Gastroesophageal sphincter (tissue), 4 donors: ENCODE results near the gene NR2C2. TPM values are rescaled to one million over a fixed set of nuclear protein-coding genes. Genes with fewer than 3 reads are reported as not detected.
A peak's percentile ranks its signal among the peaks of the same experiment; 100 is the strongest.

Source experiments
- ATAC-seq: fragments of 150-250 bp; one replicate; pipeline ENCODE4 v1.9.1; 2016; ENCODE audit warnings: mild to moderate bottlenecking, moderate library complexity
- H3K27ac ChIP-seq, 4 donors: fragments of 200-600 bp; sonication (generic) in 3 of 4; 1 replicate in 3 of 4; 2 replicates in 1 of 4; pipeline ENCODE4 v1.5.1; 2016 to 2019
- H3K27me3 ChIP-seq: fragments of 200-600 bp; sonication (generic); one replicate; pipeline ENCODE4 v1.5.1; 2019
- H3K36me3 ChIP-seq, 2 donors: fragments of 200-600 bp; sonication (generic); one replicate each; pipeline ENCODE4 v1.5.1; 2019; ENCODE audit warnings: control low read depth in 1 of 2
- H3K4me1 ChIP-seq, 3 donors: fragments of 200-600 bp; sonication (generic); 1 replicate in 2 of 3; 2 replicates in 1 of 3; pipeline ENCODE4 v1.5.1; 2016 to 2019; ENCODE audit warnings: control low read depth in 2 of 3
- H3K4me3 ChIP-seq, 2 donors: fragments of 200-600 bp; sonication (generic); one replicate each; pipeline ENCODE4 v1.5.1; 2019; ENCODE audit warnings: mild to moderate bottlenecking in 1 of 2, moderate library complexity in 1 of 2
- H3K9me3 ChIP-seq, 3 donors: fragments of 200-600 bp; sonication (generic); one replicate each; pipeline ENCODE4 v1.5.1; 2017 to 2019; ENCODE audit warnings: control low read depth in 2 of 3
- CTCF ChIP-seq, 4 experiments: fragments of 200-600 bp in 2 of 4; fragments of 450-650 bp in 2 of 4; sonication (generic) in 1 of 4; IDR thresholded peaks; one replicate each; pipeline ENCODE4 v1.5.1; 2017 to 2019; ENCODE audit warnings: antibody characterized with exemption in 4 of 4, mild to moderate bottlenecking in 2 of 4, moderate library complexity in 2 of 4
- EP300 ChIP-seq: sonication (generic); formaldehyde crosslinking; IDR thresholded peaks from one replicate; pipeline ENCODE4 v1.6.1; 2017; ENCODE audit warnings: antibody characterized with exemption, mild to moderate bottlenecking
- POLR2A ChIP-seq, 2 donors: fragments of 450-650 bp; IDR thresholded peaks; one replicate each; pipeline ENCODE4 v1.6.1; 2017; ENCODE audit warnings: antibody characterized with exemption in 2 of 2, mild to moderate bottlenecking in 2 of 2, moderate library complexity in 1 of 2
- POLR2AphosphoS5 ChIP-seq: sonication (generic); formaldehyde crosslinking; IDR thresholded peaks from one replicate; pipeline ENCODE4 v1.6.1; 2017; ENCODE audit warnings: antibody characterized with exemption
- WGBS, 2 donors: methylation state at CpG; one replicate each; pipeline ENCODE4 v1.1.5; 2018; ENCODE audit warnings: low coverage in 1 of 2; 5-methylcytosine and 5-hydroxymethylcytosine counted together
- total RNA-seq, 4 donors: library from RNA; depleted of rRNA; stranded (reverse); fragments of >200 nt; gene quantifications; one replicate each; pipeline ENCODE4 v1.1.0, GENCODE V29; 2016

NR2C2 gene
- total RNA-seq, 4 donors from 2014 or later, result 35.8 to 56.2 (median 40.7) TPM

GRCh38 chr3:15053541-15053940, 106.2 kb downstream of the NR2C2 start:
- H3K36me3 ChIP-seq, result peaks cover 0 to 75% of the 10 kb centered on the region in 2 donors
- H3K27me3 ChIP-seq, result no peaks in the 10 kb centered on the region
- no peak for ATAC-seq
- H3K4me1 ChIP-seq, result no peaks in the 10 kb centered on the region
- H3K4me3 ChIP-seq, result no peak overlapping the region
- 92 to 93% methylated on average over 2 to 4 of the region's 4 CpGs for WGBS, 2 donors
- TF ChIP-seq EP300 (no peak), POLR2AphosphoS5 (no peak), POLR2A (IDR thresholded peaks at IDR 0.05) (no peak), CTCF (IDR thresholded peaks at IDR 0.05) (no peak)
- H3K27ac ChIP-seq, result no peak overlapping the region
- H3K9me3 ChIP-seq, result no peaks in the 10 kb centered on the region

GRCh38 chr3:15055019-15055557, 107.7 kb downstream of the NR2C2 start:
- TF ChIP-seq CTCF (IDR thresholded peaks at IDR 0.05), result no peak
- no peak for TF ChIP-seq POLR2AphosphoS5
- TF ChIP-seq POLR2A (IDR thresholded peaks at IDR 0.05), result no peak
- TF ChIP-seq EP300, result no peak
- no peaks in the 10 kb centered on the region for H3K27me3 ChIP-seq
- H3K4me1 ChIP-seq, result no peaks in the 10 kb centered on the region
- H3K27ac ChIP-seq, result no peak overlapping the region
- H3K4me3 ChIP-seq, result no peak overlapping the region
- H3K9me3 ChIP-seq, result no peaks in the 10 kb centered on the region
- H3K36me3 ChIP-seq, result peaks cover 0 to 71% of the 10 kb centered on the region in 2 donors
- ATAC-seq, result no peak
- 89 to 91% methylated on average over 8 of the region's 8 CpGs for WGBS, 2 donors

GRCh38 chr3:15056676-15057404, 109.5 kb downstream of the NR2C2 start:
- no peaks in the 10 kb centered on the region for H3K9me3 ChIP-seq
- no peaks in the 10 kb centered on the region for H3K4me1 ChIP-seq
- TF ChIP-seq EP300 (no peak), POLR2AphosphoS5 (no peak), POLR2A (IDR thresholded peaks at IDR 0.05) (no peak), CTCF (IDR thresholded peaks at IDR 0.05) (no peak)
- no peak overlapping the region for H3K4me3 ChIP-seq
- WGBS, 2 donors, result 83 to 85% methylated on average over 3 to 15 of the region's 19 CpGs
- no peaks in the 10 kb centered on the region for H3K27me3 ChIP-seq
- peaks cover 0 to 53% of the 10 kb centered on the region in 2 donors for H3K36me3 ChIP-seq
- no peak overlapping the region for H3K27ac ChIP-seq
- no peak for ATAC-seq

- no peak for ATAC-seq
- WGBS, 2 donors, result 79 to 89% methylated on average over 2 to 3 of the region's 3 CpGs
- Histone ChIP-seq H3K9me3 (no peaks in the 10 kb centered on the region), H3K4me1 (peaks cover 2 to 18% (median 12%) of the 10 kb centered on the region in 3 donors), H3K4me3 (no peak overlapping the region), H3K27me3 (no peaks in the 10 kb centered on the region), H3K27ac (no peak overlapping the region), H3K36me3 (peaks cover 0 to 37% of the 10 kb centered on the region in 2 donors)
- TF ChIP-seq EP300 (no peak), POLR2A (IDR thresholded peaks at IDR 0.05) (no peak), CTCF (IDR thresholded peaks at IDR 0.05) (no peak), POLR2AphosphoS5 (no peak)
These were observed 112.6 kb downstream of the NR2C2 start for GRCh38 chr3:15060029-15060428.

- no peak for ATAC-seq
- Histone ChIP-seq H3K36me3 (peaks cover 0 to 15% of the 10 kb centered on the region in 2 donors), H3K27me3 (no peaks in the 10 kb centered on the region), H3K27ac (peak overlapping the region in 1 of 4 donors; percentile 3), H3K4me1 (peaks cover 2 to 24% (median 12%) of the 10 kb centered on the region in 3 donors), H3K4me3 (peak overlapping the region in 1 of 2 donors; percentile 73), H3K9me3 (no peaks in the 10 kb centered on the region)
- TF ChIP-seq POLR2A (IDR thresholded peaks at IDR 0.05), result no peak
- TF ChIP-seq POLR2AphosphoS5, result no peak
- no peak for TF ChIP-seq EP300
- 79% methylated on average over 2 to 4 of the region's 4 CpGs for WGBS, 2 donors
These were observed 115.9 kb downstream of the NR2C2 start for GRCh38 chr3:15063238-15063637.
